ENCODE measurements around the gene PANX2.
"Not testable (repeated sequence)": the region's sequence is repeated elsewhere in the genome, so short reads cannot be mapped to it uniquely, and the experiment has no call there.

The PANX2 gene, protein sequence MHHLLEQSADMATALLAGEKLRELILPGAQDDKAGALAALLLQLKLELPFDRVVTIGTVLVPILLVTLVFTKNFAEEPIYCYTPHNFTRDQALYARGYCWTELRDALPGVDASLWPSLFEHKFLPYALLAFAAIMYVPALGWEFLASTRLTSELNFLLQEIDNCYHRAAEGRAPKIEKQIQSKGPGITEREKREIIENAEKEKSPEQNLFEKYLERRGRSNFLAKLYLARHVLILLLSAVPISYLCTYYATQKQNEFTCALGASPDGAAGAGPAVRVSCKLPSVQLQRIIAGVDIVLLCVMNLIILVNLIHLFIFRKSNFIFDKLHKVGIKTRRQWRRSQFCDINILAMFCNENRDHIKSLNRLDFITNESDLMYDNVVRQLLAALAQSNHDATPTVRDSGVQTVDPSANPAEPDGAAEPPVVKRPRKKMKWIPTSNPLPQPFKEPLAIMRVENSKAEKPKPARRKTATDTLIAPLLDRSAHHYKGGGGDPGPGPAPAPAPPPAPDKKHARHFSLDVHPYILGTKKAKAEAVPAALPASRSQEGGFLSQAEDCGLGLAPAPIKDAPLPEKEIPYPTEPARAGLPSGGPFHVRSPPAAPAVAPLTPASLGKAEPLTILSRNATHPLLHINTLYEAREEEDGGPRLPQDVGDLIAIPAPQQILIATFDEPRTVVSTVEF

DNA sequence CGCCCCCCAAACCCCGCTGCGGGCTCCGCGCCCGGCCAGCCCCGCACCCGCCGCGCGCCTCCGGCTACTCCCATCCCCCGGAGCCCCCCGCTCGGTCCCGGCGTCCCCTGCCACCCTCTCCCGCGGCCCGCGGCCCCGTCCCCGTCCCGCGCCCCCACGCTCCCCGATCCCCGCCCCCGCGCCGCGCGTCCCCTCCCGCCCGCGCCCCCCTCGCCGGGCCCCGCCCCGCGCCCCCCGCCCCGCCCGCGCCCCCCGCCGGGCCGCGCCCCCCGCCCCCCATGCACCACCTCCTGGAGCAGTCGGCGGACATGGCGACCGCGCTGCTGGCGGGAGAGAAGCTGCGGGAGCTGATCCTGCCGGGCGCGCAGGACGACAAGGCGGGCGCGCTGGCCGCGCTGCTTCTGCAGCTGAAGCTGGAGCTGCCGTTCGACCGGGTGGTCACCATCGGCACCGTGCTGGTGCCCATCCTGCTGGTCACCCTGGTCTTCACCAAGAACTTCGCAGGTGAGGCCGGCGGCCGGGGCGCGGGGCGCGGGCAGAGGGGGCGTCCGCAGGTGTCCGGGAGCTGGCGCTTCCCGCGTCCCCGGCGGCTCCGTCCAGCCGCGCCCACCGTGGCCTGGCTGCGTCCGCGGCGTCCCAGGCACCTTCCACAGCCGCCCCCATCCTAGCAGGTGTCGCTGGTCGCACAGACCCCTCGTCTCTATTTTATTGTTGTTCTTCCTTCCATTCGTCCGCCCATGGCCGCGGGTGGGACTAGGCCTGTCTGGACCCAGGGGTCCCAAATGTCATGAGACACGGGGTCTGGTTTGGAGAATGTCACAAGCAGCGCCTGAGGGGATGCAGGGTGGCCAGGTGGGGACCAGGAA lies at the start of gene PANX2:
PANX2 (plus strand) TSS at position 279 of the 866 bp plus-strand sequence; CDS start at position 279, 0 bp downstream.
- no peak for DNase-seq (ENCODE audit: low read depth in 3 of 3)

DNA sequence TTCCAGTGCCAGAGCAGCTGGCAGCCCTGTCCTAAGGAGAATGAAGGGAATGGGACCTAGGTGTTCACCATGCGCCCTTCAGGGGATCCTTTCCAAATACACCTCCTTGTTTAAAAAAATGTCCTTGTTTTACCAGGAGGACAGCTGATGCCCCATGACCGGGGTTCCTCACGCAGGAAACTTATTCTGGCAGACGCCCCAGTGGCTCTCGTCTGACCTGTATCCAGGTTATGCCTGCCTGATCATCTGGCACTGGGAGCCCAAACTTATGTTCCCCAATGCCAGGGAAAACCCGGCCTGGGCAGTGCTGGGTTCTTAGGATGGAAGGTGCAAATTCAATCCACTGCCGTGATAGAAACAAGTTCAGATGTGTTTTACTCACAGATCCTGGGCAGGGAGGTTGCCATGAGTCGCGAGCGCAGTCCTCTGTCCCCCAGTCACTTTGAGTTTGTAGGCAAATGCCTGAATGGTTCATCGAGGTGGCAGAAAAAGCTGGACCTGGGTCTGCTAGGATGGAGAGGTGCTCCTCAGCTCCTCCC lies 49.3 kb upstream of the PANX2 start:
- DNase-seq (ENCODE audit: low read depth in 3 of 3), result no peak

DNA sequence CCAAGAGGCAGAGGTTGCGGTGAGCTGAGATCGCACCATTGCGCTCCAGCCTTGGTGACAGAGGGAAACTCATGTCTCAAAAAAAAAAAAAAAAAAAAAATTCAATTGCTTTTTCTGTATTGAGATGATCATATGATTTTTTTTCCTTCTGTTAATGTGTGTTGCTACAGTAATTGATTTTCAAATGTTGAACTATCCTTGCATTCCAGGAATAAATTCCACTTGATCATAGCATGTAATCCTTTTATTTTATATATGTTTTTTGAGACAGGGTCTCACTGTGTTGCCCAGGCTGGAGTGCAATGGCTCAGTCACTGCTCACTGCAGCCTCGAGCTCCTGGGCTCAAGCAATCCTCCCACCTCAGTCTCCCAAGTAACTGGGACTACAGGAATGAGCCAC lies 47.4 kb upstream of the PANX2 start:
- no peak for DNase-seq (ENCODE audit: low read depth in 3 of 3)

DNA sequence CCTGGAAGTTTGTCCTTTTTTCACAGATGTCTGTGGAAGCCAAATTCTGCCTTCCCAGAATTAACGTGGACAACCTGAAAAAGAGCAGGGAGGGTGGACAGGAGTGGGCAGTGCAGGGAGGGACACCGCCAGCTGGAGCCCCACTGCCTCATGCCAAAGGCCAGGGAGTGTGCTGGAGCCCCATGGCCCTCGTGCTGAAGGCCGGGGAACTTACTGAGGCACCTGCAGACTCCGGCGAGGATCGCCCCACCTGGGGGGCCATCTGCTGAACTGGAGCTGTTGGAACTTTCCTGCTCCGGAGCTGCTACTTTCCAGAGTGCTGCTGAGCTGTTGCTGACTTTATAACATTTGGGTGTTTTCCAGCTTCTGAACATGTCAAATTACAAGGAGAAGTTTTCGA lies 45.5 kb upstream of the PANX2 start:
- DNase-seq (ENCODE audit: low read depth in 3 of 3), result no peak

DNA sequence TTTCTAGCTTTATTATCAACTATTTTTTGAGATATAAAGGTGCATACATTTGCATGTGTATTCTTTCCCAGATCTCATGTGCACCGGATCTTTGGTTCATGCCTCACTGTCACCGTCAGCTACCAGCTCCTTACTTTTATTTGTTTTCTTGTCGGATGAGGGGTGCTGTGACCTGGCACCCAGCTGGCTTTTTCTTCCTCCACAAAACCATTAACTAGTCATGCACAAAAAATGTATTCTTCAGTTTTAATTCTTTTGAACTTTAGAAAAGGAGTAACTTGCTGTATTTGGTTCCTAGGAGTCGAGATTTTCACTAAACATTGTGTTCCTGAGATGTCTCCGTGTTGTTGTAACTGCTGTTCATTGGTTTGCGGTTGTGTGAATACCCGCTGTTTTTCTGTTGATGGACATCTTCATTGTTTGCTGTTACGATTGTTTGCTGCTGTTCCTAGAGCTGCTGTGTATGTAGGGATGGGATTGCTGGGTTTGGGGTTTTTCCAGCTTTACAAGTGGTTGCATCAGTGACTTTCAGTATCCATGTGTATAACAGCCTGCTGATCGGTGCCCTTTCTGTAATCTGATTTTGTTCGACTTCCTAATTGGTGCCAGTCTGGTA lies 41.3 kb upstream of the PANX2 start:
- no peak for DNase-seq (ENCODE audit: low read depth in 3 of 3)

DNA sequence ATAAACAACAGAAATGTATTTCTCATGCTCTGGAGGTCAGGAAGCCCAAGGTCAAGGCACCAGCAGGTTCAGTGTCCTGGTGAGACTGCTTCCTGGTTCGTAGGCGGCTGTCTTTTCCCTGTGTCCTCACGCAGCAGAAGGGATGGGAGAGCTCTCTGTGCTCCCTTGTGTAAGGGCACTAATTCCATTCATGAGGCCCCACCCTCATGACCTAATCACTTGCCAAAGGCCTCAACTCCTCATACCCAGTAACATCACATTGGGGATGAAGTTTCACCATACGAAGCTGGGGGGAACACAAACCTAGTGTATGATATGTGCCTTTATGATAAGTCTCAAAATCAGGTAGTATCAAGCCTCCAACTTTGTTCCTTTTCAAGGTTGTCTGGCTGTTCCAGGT lies 38.6 kb upstream of the PANX2 start:
- DNase-seq (ENCODE audit: low read depth in 3 of 3), result no peak

DNA sequence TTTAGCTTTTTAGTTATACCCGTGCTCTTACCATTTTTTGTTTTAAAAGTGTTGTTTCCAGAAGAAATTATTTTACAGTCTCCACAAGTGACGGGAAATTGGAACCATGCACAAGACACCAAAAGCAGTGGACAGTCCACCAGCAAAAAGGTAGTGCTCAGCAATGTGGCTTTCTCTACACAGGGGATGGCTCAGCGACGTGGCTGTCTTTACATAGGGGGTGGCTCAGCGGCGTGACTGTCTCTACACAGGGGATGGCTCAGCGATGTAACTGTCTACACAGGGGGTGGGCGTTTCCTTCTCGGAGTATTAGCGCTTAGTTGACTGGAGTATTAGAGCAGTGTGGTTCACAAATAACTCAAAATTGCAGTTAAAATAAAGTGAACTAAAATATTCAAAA lies 36.0 kb upstream of the PANX2 start:
- no peak for DNase-seq (ENCODE audit: low read depth in 3 of 3)

DNA sequence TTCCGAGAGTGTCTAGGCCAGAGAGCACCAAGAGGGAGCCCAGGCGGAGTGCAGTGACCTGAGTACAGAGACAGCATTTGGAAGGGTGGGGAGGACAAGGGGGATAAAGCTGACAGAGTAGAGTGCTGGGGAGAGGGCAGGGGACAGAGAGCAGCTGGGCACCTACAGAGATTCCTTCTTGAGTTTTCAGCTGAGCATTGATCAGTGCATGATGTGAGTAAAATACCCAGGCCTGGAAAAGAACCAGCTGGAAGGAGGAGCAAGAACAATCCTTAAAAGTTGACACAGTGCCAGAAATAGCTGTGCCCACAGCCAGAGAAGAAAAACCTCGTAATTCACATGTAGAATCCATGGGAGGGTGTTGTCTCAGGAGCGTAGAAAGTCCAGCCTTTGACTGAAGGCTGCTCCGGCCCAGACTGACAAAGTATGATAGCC lies 33.9 kb upstream of the PANX2 start:
- DNase-seq (ENCODE audit: low read depth in 3 of 3), result no peak

DNA sequence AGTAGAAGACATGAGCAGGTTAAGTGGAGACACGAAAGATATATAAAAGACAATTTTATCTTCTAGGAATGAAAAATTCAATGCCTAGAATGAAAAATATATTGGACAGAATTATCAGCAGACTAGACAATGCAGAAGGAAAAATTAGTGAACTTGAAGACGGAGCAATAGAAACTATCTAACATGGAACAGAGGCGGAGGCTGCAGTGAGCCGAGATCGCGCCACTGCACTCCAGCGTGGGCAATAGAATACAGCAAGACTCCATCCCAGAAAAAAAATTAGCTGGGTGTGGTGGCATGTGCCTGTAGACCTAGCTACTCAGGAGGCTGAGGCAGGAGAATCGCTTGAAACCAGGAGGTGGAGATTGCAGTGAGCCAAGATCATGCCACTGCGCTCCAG lies 33.3 kb upstream of the PANX2 start:
- DNase-seq (ENCODE audit: low read depth in 3 of 3), result not testable (repeated sequence)

DNA sequence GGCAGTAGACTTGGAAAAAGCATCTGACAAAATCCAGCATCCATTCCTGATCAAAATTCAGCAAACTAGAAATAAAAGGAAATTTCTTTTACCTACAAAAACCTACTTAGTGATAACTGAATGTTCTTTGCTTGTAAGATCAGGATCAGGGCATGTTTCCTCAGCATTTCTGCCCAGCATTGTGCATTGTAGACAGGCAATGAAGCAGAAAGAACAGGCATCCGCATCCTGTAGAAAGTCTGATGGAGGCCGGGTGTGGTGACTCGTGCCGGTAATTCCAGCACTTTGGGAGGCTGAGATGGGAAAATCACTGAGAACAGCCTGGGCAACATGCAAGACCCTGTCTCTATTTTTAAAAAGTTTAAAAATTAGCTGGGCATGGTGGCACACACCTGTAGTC lies 32.5 kb upstream of the PANX2 start:
- no peak for DNase-seq (ENCODE audit: low read depth in 3 of 3)

DNA sequence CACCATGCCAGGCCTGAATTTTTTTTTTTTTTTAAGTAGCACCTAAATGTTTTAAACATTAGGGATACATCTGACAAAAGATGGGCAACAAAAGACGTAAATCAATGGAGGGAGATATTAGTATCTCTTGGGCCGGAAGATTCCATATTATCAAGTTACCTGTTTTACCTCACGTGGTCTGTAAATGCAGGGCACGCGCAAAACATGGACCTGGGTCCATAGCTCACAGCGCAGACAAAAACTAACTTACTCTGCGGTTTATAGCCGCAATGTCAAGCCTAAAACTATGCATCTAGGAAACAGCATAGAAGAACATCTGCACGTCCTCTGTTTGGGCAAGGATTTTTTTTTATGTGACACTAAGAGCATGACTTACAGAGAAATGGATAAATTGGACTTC lies 31.5 kb upstream of the PANX2 start:
- DNase-seq (ENCODE audit: low read depth in 3 of 3), result no peak

DNA sequence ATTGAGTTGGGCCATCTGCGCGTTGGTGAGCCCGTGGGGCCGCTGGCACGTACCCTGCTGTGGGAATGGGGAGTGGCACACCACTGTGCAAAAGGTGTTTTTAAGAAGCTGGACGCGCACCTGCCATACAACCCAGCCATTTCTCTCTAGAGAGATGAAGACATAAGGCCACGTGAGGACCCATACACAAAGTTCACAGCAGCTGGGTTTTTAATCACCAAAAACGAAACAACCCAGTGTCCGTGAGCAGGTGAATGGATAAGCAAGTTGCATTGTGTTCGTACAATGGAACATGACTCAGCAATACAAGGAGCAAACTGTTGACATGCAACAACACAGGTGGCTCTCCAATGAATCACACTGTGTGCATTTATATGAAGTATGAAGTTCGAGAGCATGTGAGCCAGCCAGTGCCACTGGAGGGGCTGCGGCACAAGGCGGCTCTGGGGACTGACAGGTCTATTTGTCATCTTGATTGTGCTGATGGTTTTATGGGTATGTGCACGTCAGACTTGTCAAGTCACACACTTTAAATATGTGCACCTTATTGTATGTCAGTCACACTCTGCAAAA lies 30.6 kb upstream of the PANX2 start:
- DNase-seq (ENCODE audit: low read depth in 3 of 3), result no peak

DNA sequence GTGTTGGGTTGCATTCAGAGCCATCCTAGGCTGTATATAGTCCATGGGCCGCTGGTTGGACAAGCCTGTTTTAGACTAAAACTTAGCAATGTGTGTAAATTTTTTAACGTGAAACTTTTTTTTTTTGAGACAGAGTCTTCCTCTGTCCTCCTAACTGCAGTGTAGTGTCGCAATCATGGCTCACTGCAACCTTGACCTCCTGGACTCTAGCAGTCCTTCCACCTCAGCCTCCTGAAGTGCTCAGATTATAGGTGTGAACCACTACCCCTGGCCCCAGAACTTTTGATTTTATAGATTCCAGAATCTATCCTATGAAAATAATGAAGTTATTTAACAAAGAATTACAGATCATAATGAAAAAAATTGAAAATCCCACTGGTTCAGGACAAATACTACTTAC lies 29.9 kb upstream of the PANX2 start:
- no peak for DNase-seq (ENCODE audit: low read depth in 3 of 3)

DNA sequence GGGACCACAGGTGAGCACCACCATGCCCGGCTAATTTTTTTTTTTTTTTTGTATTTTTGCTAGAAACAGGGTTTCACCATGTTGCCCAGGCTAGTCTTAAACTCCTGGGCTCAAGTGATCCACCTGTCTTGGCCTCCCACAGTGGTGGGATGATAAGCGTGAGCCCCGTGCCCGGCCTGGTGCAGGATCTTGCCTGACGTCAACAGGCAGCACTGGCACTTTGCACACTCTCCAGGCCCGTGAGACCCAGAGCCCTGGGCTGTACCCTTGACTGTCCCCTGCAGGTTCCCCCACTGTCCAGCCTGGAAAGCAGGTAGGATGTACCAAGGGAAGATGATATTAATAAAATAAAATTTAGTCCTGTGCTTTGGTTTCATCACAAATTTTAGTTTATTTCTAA lies 29.1 kb upstream of the PANX2 start:
- no peak for DNase-seq (ENCODE audit: low read depth in 3 of 3)

DNA sequence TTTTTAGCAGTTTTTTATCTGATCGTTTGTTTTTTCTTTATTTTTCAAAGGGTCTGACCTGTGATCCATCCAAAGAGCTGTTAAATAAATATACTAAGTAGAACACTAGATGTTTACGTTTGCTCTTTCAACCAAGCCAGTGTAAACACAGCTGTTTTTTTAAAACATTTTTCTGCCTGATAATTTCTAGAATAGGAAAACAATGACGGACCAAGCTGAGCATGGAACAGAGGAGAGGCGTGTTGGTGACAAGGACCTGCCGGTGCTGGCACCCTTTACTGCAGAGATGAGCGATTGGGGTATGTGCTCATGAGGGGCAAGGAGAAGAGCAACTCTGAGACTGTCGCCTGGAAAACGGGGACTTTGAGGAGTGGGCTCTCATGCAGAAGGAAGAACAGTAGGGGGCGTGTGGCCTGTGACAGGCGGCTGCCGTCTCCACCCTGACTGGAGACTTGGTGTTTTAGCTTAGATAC lies 28.6 kb upstream of the PANX2 start:
- no peak for DNase-seq (ENCODE audit: low read depth in 3 of 3)

DNA sequence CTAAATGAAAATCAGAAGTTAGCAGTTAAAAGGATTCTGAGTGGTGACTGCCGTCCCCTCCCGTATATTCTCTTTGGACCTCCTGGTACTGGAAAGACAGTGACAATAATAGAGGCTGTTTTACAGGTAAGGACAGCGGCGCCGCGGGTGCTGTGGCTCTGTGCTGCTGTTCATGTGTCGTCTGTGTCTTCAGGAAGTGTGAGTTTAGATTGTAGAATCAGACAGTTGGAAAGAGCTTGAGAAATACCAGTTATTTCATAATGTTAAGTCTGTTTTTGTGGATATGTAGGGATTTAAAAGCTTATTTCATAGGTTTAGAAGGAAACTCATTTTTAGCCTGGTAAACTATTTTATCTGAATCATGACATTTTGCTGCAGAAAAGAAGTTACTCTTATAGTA lies 27.4 kb upstream of the PANX2 start:
- no peak for DNase-seq (ENCODE audit: low read depth in 3 of 3)

DNA sequence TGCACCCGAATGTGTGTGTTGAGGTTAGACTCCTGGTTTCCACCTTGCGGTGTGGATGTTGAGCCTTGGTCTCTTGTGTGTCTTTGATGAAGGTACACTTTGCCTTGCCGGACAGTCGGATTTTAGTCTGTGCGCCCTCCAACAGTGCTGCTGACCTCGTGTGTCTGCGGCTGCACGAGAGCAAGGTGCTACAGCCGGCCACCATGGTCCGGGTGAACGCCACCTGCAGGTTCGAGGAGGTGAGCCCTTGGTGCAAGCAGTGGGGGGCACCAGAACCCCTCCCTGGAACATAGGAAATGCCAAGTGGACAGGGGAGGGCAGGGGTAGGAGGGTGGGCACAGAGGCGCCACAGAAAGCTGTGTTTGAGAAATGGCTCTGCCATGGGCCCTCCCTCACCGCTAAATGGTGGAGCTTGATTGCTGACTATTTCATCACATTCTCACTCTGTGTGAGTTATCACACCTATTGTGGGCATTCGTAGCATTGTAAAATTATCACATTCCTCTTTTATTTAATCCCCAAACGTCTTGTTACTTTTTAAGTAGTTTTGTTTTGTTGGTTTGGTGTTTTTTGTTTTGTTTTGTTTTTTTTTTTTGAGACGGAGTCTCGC lies 26.4 kb upstream of the PANX2 start:
- no peak for DNase-seq (ENCODE audit: low read depth in 3 of 3)

DNA sequence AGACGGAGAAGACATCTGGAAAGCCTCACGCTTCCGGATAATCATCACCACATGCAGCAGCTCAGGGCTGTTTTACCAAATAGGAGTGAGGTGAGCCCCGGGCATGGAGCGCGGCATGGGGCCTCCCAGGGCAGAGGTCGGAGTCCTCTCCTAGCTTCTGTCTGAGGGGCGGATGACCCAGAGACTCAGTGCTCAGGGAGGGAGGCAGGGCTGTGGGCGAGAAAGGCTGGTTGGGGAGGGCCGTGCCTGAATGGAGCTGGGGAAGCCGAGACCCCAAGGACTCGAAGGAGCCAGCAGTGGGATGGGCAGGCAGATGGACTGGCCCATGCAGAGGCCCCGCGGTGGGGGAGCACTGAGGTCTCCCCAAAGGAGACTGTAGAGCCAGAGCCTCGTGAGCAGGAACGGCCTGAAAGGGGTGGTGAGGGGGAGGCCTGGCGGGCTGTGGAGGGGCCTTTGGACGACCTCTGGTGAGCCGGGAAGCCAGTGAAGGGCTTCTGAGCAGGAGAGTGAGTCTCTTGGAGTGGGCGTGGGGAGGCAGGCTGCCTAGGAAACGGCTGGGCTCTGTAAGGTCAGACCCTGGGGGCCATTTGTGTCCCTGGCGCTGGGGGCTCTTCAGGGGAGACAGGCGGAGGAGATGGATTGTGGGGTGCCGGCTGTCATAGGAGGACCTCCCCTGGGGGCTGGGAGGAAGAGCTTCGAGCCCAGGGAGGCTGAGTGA lies 24.7 kb upstream of the PANX2 start:
- no peak for DNase-seq (ENCODE audit: low read depth in 3 of 3)

DNA sequence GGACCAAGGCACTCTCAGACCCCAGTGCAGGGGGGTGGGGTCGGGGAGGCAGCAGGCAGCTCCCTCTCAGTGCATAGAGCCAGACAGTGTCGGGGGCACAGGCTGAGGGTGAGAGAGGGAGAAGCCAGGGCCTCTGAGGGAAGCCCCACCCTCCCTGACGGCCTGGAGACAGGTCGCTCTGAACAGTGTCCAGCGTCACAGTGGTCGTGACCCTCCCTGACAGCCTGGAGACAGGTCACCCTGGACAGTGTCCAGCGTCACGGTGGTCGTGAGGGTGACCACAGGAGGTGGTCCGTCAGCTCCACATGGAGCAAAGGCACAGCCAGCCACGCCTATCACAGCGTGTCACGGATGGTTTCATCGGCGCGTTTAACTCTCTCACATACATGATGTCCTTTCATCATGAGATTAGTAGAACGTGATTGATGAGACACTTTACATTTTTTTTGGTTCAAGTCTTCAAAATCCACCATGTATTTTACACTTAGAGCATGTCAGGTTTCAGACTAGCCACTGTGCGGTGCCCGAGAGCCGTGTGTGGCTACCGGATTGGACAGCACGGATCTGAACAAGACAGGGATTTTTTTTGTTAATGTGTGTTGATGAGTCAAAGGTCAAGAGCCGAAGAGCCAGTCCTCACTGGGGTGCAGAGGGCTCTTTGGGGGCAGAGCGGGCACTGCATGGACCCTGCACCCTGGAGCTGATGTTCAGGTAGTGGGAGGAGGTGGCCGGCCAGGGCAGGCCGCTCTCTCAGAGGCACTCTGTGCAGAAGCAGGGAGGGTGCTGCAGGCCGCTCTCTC lies 23.9 kb upstream of the PANX2 start:
- no peak for DNase-seq (ENCODE audit: low read depth in 3 of 3)
